HepG2 (cell line): Measurements from ENCODE around the gene WNK2. TPM values are rescaled to one million over a fixed set of nuclear protein-coding genes. Genes with fewer than 3 reads are reported as not detected.

Experiments
- ATAC-seq: fragments of 200-7000 bp; cut with Tn5 transposase; 3 replicates; pipeline ENCODE4 v1.9.1; 2020; ENCODE audit warnings: mild to moderate bottlenecking, moderate library complexity
- BruUV-seq: library from RNA; stranded (reverse); fragments of 400-500 nt; replicated peaks from 2 replicates; lab custom pipeline; 2021; lab: Mats Ljungman, UMichigan
- CTCF ChIA-PET: fragments of 300-600 bp; formaldehyde crosslinking; extraction: SDS; loops from one replicate; lab custom pipeline; 2021; ENCODE audit warnings: low total read pairs, inconsistent platforms, low intra/inter-chr PET ratio; lab: Yijun Ruan, JAX
- POLR2A ChIA-PET: fragments of 350-600 bp; sonication (Branson Sonifier 250); formaldehyde crosslinking; loops from one replicate; lab custom pipeline; 2020; ENCODE audit warnings: antibody characterized with exemption, inconsistent platforms; lab: Yijun Ruan, JAX
- DNase-seq: peaks from one replicate; pipeline ENCODE4 v3.0.0-alpha.2; 2015; ENCODE audit warnings: low spot score
- FAIRE-seq: peaks from 3 replicates; lab custom pipeline; 2011; peaks lifted over from hg19 to GRCh38; lab: Jason Lieb, UNC
- H2AFZ ChIP-seq: one replicate; pipeline ENCODE4 v1.6.1; 2011; ENCODE audit warnings: low read length, inconsistent platforms
- H3K27ac ChIP-seq: fragments of 300-600 bp; 3 replicates; pipeline ENCODE4 v1.8.0; 2011; ENCODE audit warnings: mixed run types, mild to moderate bottlenecking, mixed read lengths, low read length, inconsistent platforms; ENCODE audit not compliant: insufficient read depth; ENCODE audit errors: extremely low read length
- H3K27me3 ChIP-seq, 2 experiments: fragments of 200-600 bp in 1 of 2; 2 replicates in 1 of 2; 3 replicates in 1 of 2; pipeline versions ENCODE4 v1.6.0 to v1.8.0; 2011; ENCODE audit warnings: low read length in 2 of 2, mild to moderate bottlenecking in 2 of 2, moderate library complexity in 2 of 2, inconsistent platforms in 1 of 2; ENCODE audit not compliant: insufficient read depth in 2 of 2, control insufficient read depth in 1 of 2
- H3K36me3 ChIP-seq, 2 experiments: fragments of 200-600 bp in 1 of 2; replicated peaks in 1 of 2; 2 replicates in 1 of 2; 3 replicates in 1 of 2; pipeline versions ENCODE4 v1.5.1 to v1.8.0; 2011; ENCODE audit warnings: low read length in 2 of 2, inconsistent platforms in 1 of 2; ENCODE audit not compliant: insufficient read depth in 2 of 2, control insufficient read depth in 1 of 2
- H3K4me1 ChIP-seq: 2 replicates; pipeline ENCODE4 v1.5.1; 2012; ENCODE audit warnings: low read length, inconsistent platforms; ENCODE audit not compliant: insufficient read depth
- H3K4me2 ChIP-seq: 2 replicates; pipeline ENCODE4 v1.6.0; 2011; ENCODE audit warnings: low read depth, low read length, inconsistent platforms
- H3K4me3 ChIP-seq, 3 experiments: fragments of 200-600 bp in 1 of 3; sonication (generic), shearing (Covaris generic) in 1 of 3; replicated peaks in 1 of 3; 2 replicates each; pipeline ENCODE4 v1.5.1; 2011 to 2016; ENCODE audit warnings: low read length in 3 of 3, inconsistent platforms in 2 of 3, low read depth in 2 of 3, mild to moderate bottlenecking in 2 of 3, control low read depth in 1 of 3, mixed read lengths in 1 of 3; ENCODE audit not compliant: insufficient read depth in 1 of 3
- H3K79me2 ChIP-seq: one replicate; pipeline ENCODE4 v1.6.1; 2011; ENCODE audit warnings: low read length, inconsistent platforms; ENCODE audit not compliant: insufficient read depth
- H3K9ac ChIP-seq: 2 replicates; pipeline ENCODE4 v1.6.0; 2011; ENCODE audit warnings: mild to moderate bottlenecking, low read depth, low read length, inconsistent platforms; ENCODE audit not compliant: insufficient read depth
- H3K9me3 ChIP-seq: 2 replicates; pipeline ENCODE4 v1.5.1; 2012; ENCODE audit warnings: mild to moderate bottlenecking, low read length
- H4K20me1 ChIP-seq: 2 replicates; pipeline ENCODE4 v1.6.0; 2011; ENCODE audit warnings: inconsistent platforms, mild to moderate bottlenecking, low read length, moderate library complexity; ENCODE audit not compliant: insufficient read depth
- GTF3A ChIP-seq: sonication (generic); formaldehyde crosslinking; conservative IDR thresholded peaks from 2 replicates; pipeline ENCODE4 v1.4.0; 2020; ENCODE audit warnings: mild to moderate bottlenecking, missing genetic modification reagents
- PHF8 ChIP-seq: sonication (generic); formaldehyde crosslinking; IDR thresholded peaks from 2 replicates; pipeline ENCODE4 v1.5.0; 2020; ENCODE audit warnings: missing genetic modification reagents
- TBL1XR1 ChIP-seq: fragments of 150-350 bp; IDR thresholded peaks from 2 replicates; pipeline ENCODE4 v1.6.1; 2014; ENCODE audit warnings: borderline replicate concordance, low read length; ENCODE audit not compliant: partially characterized antibody
- ZBTB42 ChIP-seq: sonication (generic); formaldehyde crosslinking; IDR thresholded peaks from 2 replicates; pipeline ENCODE4 v1.5.0; 2020; ENCODE audit warnings: mild to moderate bottlenecking, missing genetic modification reagents
- ZFP36 ChIP-seq: fragments of 150-350 bp; IDR thresholded peaks from 2 replicates; pipeline ENCODE4 v1.6.1; 2018; ENCODE audit warnings: borderline replicate concordance, low read length, low read depth; ENCODE audit not compliant: partially characterized antibody
- WGBS: methylation state at CpG from one replicate; pipeline ENCODE4 v1.1.6; 2017; ENCODE audit warnings: low lambda C conversion rate; 5-methylcytosine and 5-hydroxymethylcytosine counted together
- in situ Hi-C: cut with HindIII; loops from 2 replicates; pipeline ENCODE4 v1.10.0; 2017; ENCODE audit warnings: low pct_unique_long_range_greater_than_20kb; ENCODE audit not compliant: extremely low pct_ligation_motif_present
- intact Hi-C: fragments of 100-400 bp; cut with micrococcal nuclease; formaldehyde crosslinking; loops from one replicate; pipeline ENCODE4 v1.10.0; 2022; ENCODE audit not compliant: unreplicated experiment
- polyA plus RNA-seq, 8 experiments: library from polyadenylated mRNA; depleted of rRNA in 3 of 8; stranded (reverse) in 7 of 8; unstranded in 1 of 8; fragments of >200 nt; fragmentation: Illumina TruSeq in 4 of 8; extraction: Trizol in 4 of 8; gene quantifications; 2 replicates each; pipeline versions ENCODE4 v1.2.1 to v1.2.3, GENCODE V29; 2011 to 2016; ENCODE audit warnings: low read depth in 4 of 8, missing spikeins in 1 of 8, mixed read lengths in 1 of 8; ENCODE audit not compliant: insufficient read depth in 1 of 8
- total RNA-seq, 5 experiments: library from RNA; depleted of rRNA; stranded (reverse); fragments of >200 nt; fragmentation: Illumina TruSeq; extraction: Trizol; gene quantifications; 2 replicates each; pipeline ENCODE4 v1.2.3, GENCODE V29; 2016; ENCODE audit warnings: low read depth in 1 of 5
- TF ChIP-seq, protein P1 (sequence below): sonication (generic); formaldehyde crosslinking; IDR thresholded peaks from 2 replicates; pipeline ENCODE4 v1.5.0; 2020; ENCODE audit warnings: missing genetic modification reagents
- TF ChIP-seq, protein P2 (sequence below): sonication (generic); formaldehyde crosslinking; IDR thresholded peaks from 2 replicates; pipeline ENCODE4 v1.5.0; 2020; ENCODE audit warnings: missing genetic modification reagents
- TF ChIP-seq, protein P3 (sequence below): sonication (generic); formaldehyde crosslinking; IDR thresholded peaks from 2 replicates; pipeline ENCODE4 v1.4.0; 2020; ENCODE audit warnings: mild to moderate bottlenecking, missing genetic modification reagents
- TF ChIP-seq, protein P4 (sequence below): sonication (generic); formaldehyde crosslinking; IDR thresholded peaks from 2 replicates; pipeline ENCODE4 v1.5.1; 2020; ENCODE audit warnings: mild to moderate bottlenecking, missing genetic modification reagents, moderate library complexity

The WNK2 gene
- total and polyA plus RNA-seq, 2 of the 13 experiments (the other 11 are each of a cell fraction or from before 2014, with no cell fraction given): 10.5 to 12.0 TPM

DNA sequence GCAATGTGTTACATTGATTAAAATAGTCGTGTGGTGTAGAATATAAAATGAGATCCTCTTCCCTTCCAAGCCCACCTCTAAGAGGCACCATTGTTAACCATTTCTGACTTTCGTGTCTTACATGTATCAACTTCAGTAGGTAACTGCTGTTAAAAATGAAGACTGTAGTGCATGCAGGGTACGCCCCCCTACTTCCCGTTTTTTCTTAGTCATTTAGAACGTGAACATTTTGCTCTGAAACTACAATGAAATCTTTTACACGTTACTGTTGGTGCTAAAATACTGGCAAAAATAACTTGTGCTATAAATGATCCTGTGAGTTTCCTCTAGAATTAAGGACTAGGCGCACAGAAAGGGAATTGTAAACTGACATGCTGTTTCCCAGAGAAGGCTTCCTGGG is 41.5 kb downstream of the WNK2 start:
- H3K36me3 ChIP-seq: peaks cover 5 to 23% of the 10 kb centered on the region in 2 experiments
- peaks cover 48% of the 10 kb centered on the region for H3K79me2 ChIP-seq
- no peaks in the 10 kb centered on the region for H3K27me3 ChIP-seq
- peaks cover 22% of the 10 kb centered on the region for H3K4me1 ChIP-seq
- no peak overlapping the region for H3K9ac ChIP-seq
- intact Hi-C loops: loop anchor here (2.0 kb wide), 1 partner anchor 49 kb away; no protein-coding TSS in a partner anchor
- TF ChIP-seq, protein P1, sequence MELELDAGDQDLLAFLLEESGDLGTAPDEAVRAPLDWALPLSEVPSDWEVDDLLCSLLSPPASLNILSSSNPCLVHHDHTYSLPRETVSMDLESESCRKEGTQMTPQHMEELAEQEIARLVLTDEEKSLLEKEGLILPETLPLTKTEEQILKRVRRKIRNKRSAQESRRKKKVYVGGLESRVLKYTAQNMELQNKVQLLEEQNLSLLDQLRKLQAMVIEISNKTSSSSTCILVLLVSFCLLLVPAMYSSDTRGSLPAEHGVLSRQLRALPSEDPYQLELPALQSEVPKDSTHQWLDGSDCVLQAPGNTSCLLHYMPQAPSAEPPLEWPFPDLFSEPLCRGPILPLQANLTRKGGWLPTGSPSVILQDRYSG (CRISPR knock-in tag): no peak
- TF ChIP-seq, protein P2, sequence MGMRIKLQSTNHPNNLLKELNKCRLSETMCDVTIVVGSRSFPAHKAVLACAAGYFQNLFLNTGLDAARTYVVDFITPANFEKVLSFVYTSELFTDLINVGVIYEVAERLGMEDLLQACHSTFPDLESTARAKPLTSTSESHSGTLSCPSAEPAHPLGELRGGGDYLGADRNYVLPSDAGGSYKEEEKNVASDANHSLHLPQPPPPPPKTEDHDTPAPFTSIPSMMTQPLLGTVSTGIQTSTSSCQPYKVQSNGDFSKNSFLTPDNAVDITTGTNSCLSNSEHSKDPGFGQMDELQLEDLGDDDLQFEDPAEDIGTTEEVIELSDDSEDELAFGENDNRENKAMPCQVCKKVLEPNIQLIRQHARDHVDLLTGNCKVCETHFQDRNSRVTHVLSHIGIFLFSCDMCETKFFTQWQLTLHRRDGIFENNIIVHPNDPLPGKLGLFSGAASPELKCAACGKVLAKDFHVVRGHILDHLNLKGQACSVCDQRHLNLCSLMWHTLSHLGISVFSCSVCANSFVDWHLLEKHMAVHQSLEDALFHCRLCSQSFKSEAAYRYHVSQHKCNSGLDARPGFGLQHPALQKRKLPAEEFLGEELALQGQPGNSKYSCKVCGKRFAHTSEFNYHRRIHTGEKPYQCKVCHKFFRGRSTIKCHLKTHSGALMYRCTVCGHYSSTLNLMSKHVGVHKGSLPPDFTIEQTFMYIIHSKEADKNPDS (CRISPR knock-in tag): no peak
- TF ChIP-seq, protein P3, sequence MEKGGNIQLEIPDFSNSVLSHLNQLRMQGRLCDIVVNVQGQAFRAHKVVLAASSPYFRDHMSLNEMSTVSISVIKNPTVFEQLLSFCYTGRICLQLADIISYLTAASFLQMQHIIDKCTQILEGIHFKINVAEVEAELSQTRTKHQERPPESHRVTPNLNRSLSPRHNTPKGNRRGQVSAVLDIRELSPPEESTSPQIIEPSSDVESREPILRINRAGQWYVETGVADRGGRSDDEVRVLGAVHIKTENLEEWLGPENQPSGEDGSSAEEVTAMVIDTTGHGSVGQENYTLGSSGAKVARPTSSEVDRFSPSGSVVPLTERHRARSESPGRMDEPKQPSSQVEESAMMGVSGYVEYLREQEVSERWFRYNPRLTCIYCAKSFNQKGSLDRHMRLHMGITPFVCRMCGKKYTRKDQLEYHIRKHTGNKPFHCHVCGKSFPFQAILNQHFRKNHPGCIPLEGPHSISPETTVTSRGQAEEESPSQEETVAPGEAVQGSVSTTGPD (CRISPR knock-in tag): no peak
- TF ChIP-seq ZBTB42 (CRISPR knock-in tag) (no peak), PHF8 (CRISPR knock-in tag) (no peak), GTF3A (CRISPR knock-in tag) (no peak), TBL1XR1 (no peak), ZFP36 (no peak)
- TF ChIP-seq, protein P4, sequence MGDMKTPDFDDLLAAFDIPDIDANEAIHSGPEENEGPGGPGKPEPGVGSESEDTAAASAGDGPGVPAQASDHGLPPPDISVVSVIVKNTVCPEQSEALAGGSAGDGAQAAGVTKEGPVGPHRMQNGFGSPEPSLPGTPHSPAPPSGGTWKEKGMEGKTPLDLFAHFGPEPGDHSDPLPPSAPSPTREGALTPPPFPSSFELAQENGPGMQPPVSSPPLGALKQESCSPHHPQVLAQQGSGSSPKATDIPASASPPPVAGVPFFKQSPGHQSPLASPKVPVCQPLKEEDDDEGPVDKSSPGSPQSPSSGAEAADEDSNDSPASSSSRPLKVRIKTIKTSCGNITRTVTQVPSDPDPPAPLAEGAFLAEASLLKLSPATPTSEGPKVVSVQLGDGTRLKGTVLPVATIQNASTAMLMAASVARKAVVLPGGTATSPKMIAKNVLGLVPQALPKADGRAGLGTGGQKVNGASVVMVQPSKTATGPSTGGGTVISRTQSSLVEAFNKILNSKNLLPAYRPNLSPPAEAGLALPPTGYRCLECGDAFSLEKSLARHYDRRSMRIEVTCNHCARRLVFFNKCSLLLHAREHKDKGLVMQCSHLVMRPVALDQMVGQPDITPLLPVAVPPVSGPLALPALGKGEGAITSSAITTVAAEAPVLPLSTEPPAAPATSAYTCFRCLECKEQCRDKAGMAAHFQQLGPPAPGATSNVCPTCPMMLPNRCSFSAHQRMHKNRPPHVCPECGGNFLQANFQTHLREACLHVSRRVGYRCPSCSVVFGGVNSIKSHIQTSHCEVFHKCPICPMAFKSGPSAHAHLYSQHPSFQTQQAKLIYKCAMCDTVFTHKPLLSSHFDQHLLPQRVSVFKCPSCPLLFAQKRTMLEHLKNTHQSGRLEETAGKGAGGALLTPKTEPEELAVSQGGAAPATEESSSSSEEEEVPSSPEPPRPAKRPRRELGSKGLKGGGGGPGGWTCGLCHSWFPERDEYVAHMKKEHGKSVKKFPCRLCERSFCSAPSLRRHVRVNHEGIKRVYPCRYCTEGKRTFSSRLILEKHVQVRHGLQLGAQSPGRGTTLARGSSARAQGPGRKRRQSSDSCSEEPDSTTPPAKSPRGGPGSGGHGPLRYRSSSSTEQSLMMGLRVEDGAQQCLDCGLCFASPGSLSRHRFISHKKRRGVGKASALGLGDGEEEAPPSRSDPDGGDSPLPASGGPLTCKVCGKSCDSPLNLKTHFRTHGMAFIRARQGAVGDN: no peak
- TF ChIP-seq, all 625 proteins: peak for 0
- 95% methylated on average over 7 of the region's 7 CpGs for WGBS
- no peak overlapping the region for H3K27ac ChIP-seq
- in situ Hi-C loops: no loop called here
- H2AFZ ChIP-seq: no peak overlapping the region
- no peak overlapping the region for H3K4me2 ChIP-seq
- no peak overlapping the region for H3K4me3 ChIP-seq
- POLR2A ChIA-PET: no interaction called here
- CTCF ChIA-PET: no interaction called here
- DNase-seq (no peak), FAIRE-seq (no peak), ATAC-seq (no peak)
- BruUV-seq: no TSS peak
- no peaks in the 10 kb centered on the region for H3K9me3 ChIP-seq
- H4K20me1 ChIP-seq: peaks cover 16% of the 10 kb centered on the region; the same call in 1 of the 2 replicates
